ENCODE data around the gene IL24.

The IL24 gene

DNA sequence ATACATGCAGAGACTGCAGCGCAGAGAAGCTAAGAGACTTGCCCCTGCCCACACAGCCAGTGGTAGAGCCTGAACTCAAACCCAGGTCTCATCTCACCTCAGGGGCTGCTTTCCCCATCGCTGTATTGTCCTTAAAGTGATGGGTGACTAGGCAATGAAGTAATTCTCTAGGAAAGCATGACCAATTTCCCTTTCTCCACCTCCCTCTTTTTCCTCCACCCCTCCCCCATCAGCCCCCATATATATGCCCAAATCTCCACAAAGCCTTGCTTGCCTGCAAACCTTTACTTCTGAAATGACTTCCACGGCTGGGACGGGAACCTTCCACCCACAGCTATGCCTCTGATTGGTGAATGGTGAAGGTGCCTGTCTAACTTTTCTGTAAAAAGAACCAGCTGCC is at the start of gene IL24:
Gene IL24, plus strand, starts transcription at position 269 of the 400 bp plus-strand sequence. CDS start 390 bp downstream, outside the sequence.
- no peaks in the 10 kb centered on the region for H3K79me2 ChIP-seq (ENCODE audit: insufficient read depth, low read length)
- TF ChIP-seq EZH2 (IDR thresholded peaks at IDR 0.05; ENCODE audit: borderline replicate concordance, low read depth, low read length, severe bottlenecking): no peak
- no peak for TF ChIP-seq CTCF (IDR thresholded peaks at IDR 0.05; ENCODE audit: borderline replicate concordance, extremely low read depth, low read length, poor library complexity, severe bottlenecking)

GRCh38 chr1:206847946-206848345 is 49.3 kb upstream of the IL24 start:
- ATAC-seq (ENCODE audit: insufficient read depth, low read depth): no peak
- no peak for DNase-seq
- Histone ChIP-seq H3K27me3 (ENCODE audit: insufficient read depth, low read length, poor library complexity) (no peaks in the 10 kb centered on the region), H3K36me3 (ENCODE audit: insufficient read depth, low read length) (no peaks in the 10 kb centered on the region), H3K9me3 (ENCODE audit: insufficient read depth, low read length, severe bottlenecking) (no peaks in the 10 kb centered on the region), H3K4me3 (ENCODE audit: low read depth in 1 of 2, low read length in 2 of 2) (no peak overlapping the region), H3K4me2 (ENCODE audit: insufficient read depth, low read length) (no peak overlapping the region), H3K27ac (ENCODE audit: low read length) (no peak overlapping the region), H3K4me1 (ENCODE audit: insufficient read depth, low read length) (no peaks in the 10 kb centered on the region), H3K9ac (ENCODE audit: low read depth, low read length) (no peak overlapping the region), H4K20me1 (ENCODE audit: insufficient read depth, low read length) (no peaks in the 10 kb centered on the region), H3K79me2 (ENCODE audit: insufficient read depth, low read length) (no peaks in the 10 kb centered on the region), H2AFZ (ENCODE audit: low read depth, low read length) (no peak overlapping the region)
- TF ChIP-seq EZH2 (IDR thresholded peaks at IDR 0.05; ENCODE audit: borderline replicate concordance, low read depth, low read length, severe bottlenecking): no peak
- TF ChIP-seq CTCF (IDR thresholded peaks at IDR 0.05; ENCODE audit: borderline replicate concordance, extremely low read depth, low read length, poor library complexity, severe bottlenecking): no peak

More for the DNA sequence above, at the start of gene IL24:
- Histone ChIP-seq H3K9me3 (ENCODE audit: insufficient read depth, low read length, severe bottlenecking) (no peaks in the 10 kb centered on the region), H4K20me1 (ENCODE audit: insufficient read depth, low read length) (no peaks in the 10 kb centered on the region), H3K4me3 (ENCODE audit: low read depth in 1 of 2, low read length in 2 of 2) (no peak within 1 kb of the TSS), H3K27ac (ENCODE audit: low read length) (no peak within 1 kb of the TSS), H3K9ac (ENCODE audit: low read depth, low read length) (no peak within 1 kb of the TSS), H3K36me3 (ENCODE audit: insufficient read depth, low read length) (no peaks in the 10 kb centered on the region), H3K4me1 (ENCODE audit: insufficient read depth, low read length) (no peaks in the 10 kb centered on the region), H2AFZ (ENCODE audit: low read depth, low read length) (no peak within 1 kb of the TSS), H3K27me3 (ENCODE audit: insufficient read depth, low read length, poor library complexity) (no peaks in the 10 kb centered on the region), H3K4me2 (ENCODE audit: insufficient read depth, low read length) (no peak within 1 kb of the TSS)
- DNase-seq (no peak), ATAC-seq (ENCODE audit: insufficient read depth, low read depth) (no peak)

DNA sequence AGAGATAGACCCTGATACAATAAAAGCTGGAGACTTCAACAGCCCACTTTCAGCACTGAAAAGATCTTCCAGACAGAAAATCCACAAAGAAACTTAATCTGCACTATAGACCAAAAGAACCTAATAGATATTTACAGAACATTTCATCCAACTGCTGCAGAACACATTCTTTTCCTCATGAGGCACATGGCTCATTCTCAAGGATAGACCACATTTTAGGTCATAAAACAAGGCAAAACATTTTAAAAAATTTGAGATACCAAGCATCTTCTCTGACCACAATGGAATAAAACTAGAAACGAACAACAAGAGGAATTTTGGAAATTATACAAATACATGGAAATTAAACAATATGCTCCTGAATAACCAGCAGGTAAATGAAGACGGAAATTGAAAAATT is 46.8 kb upstream of the IL24 start:
- no peak overlapping the region for H3K9ac ChIP-seq (ENCODE audit: low read depth, low read length)
- ATAC-seq (ENCODE audit: insufficient read depth, low read depth): no peak
- no peaks in the 10 kb centered on the region for H3K36me3 ChIP-seq (ENCODE audit: insufficient read depth, low read length)
- no peaks in the 10 kb centered on the region for H3K79me2 ChIP-seq (ENCODE audit: insufficient read depth, low read length)
- DNase-seq: no peak
- H3K4me3 ChIP-seq (ENCODE audit: low read depth in 1 of 2, low read length in 2 of 2): no peak overlapping the region
- no peaks in the 10 kb centered on the region for H4K20me1 ChIP-seq (ENCODE audit: insufficient read depth, low read length)
- no peaks in the 10 kb centered on the region for H3K9me3 ChIP-seq (ENCODE audit: insufficient read depth, low read length, severe bottlenecking)
- H3K27ac ChIP-seq (ENCODE audit: low read length): no peak overlapping the region
- H3K4me1 ChIP-seq (ENCODE audit: insufficient read depth, low read length): no peaks in the 10 kb centered on the region
- H3K4me2 ChIP-seq (ENCODE audit: insufficient read depth, low read length): no peak overlapping the region
- no peak overlapping the region for H2AFZ ChIP-seq (ENCODE audit: low read depth, low read length)
- TF ChIP-seq EZH2 (IDR thresholded peaks at IDR 0.05; ENCODE audit: borderline replicate concordance, low read depth, low read length, severe bottlenecking) (no peak), CTCF (IDR thresholded peaks at IDR 0.05; ENCODE audit: borderline replicate concordance, extremely low read depth, low read length, poor library complexity, severe bottlenecking) (no peak)
- no peaks in the 10 kb centered on the region for H3K27me3 ChIP-seq (ENCODE audit: insufficient read depth, low read length, poor library complexity)
